AG08395 (cell line): ENCODE results near the gene ALG14.
"Not testable (repeated sequence)": the region's sequence is repeated elsewhere in the genome, so short reads cannot be mapped to it uniquely, and the experiment has no call there.

Experiments used
- DNase-seq: peaks from one replicate; pipeline ENCODE4 v3.0.0; 2012; ENCODE audit warnings: mixed read lengths, low spot score

Gene ALG14

DNA sequence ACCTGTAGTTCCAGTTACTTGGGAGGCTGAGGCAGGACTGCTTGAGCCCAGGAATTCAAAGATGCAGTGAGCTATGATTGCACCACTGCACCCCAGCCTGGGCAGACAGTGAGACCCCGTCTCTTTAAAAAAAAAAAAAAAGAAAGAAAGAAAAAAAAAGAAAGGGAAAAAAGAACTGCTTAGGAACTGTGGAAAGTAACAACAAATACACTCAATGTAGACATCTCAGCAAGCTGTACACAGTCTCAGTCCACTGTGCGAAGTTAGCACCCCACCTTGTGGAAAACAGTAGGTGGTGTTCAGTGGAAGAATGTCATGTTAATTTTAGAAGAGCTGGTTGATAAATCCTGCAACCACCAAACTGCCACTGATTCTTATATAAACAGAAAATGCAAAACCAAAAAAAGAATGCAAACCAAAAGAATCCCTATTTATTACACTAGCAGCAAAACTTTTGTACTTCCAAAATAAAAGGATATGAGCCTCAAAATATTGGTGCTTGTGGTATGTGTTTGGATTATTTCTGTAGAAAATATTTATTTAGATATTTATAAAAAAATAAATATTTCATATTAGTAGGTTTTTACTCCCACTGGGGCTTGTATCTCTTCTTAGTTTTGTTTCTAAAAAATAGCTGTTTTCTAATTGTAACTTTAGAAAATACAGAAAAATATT lies 31.1 kb downstream of the ALG14 start:
- DNase-seq: peak; percentile 87

DNA sequence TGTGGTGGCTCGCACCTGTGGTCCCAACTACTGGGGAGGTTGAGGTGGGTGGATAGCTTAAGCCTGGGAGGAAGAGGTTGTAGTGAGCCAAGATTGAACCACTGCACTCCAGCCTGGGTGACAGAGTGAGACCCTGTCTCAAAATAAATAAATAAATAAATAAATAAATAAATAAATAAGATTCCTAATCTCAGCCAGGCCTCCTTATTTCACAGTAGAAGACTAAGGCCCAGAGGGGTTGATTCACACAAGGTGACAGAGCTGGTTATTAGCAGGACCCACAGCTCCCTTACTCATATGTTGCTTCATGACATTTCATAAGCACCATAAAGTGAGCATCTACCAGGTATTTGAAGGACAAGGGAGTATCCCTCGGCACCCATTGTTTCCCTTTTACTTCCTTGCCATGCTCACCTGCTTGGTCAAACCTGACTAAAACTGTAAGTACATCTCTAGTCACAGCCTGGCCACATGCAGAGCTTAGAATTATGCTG lies 32.7 kb downstream of the ALG14 start:
- no peak for DNase-seq

DNA sequence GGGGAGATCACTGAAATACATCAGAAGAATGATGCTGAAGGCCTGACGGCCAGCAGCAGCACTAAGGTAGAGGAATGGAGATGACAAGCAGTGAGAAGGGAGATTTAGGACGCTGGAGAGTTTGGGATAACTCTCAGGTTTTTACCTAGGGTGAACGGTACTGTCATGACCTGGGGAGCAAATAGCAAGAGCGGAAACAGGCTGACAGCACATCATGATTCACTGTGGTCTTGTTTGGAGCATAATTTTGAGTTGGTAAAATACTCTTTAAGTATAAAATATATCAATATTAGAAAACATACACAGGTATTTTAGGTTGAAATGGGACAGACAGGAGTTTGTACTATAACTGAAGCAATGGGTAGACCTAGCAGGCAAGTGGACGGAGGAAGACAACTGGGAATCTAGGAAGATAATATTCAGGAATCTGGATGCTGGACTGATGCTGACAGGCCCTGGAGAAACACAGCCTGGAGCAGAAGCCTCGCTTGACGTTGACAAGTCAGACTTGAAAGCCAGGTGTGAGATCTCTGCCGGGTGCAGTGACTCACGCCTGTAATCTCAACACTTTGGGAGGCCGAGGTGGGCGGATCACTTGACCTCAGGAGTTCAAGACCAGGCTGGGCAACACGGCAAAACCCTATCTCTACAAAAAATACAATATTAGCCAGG lies 33.3 kb downstream of the ALG14 start:
- DNase-seq: no peak

DNA sequence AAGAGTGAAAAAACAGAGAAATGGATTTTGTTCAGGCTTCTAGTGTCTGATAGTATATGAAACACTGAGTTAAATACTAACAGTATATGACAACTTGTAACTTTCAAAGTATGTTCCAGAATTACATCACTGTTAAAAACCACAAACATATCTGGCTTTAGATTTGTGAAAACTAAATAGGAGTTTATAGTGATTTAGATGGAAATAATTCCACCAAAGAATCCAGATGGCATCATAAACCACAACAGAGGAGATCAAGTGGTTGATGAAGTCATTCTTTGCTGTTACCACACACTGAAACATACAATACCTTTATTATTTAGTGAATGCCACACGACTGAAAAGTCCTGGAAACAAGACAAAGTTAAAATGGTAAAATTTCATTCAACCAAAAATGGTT lies 37.2 kb downstream of the ALG14 start:
- peak; percentile 82 for DNase-seq

DNA sequence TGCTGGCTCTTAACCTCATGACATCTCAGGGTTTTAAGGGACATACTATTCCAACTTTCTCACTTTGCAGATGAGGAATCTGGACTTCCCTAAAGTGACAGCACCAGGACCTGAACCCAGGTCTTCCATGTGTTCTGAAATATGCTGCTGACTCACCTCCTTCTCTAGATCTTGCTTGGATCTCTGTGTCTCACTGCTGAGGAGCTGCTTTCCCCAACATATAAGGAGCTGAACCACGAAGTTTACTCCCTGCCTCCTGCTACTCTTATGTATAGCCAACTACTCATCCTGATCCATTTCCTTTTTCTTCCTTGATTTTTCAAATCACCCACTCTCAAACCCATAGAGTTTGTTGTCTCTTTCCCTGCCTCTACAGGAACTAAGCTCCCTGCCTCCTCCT lies 38.2 kb downstream of the ALG14 start:
- DNase-seq: no peak

- no peak for DNase-seq
Measured at GRCh38 chr1:95033843-95034242, 38.9 kb downstream of the ALG14 start.

DNA sequence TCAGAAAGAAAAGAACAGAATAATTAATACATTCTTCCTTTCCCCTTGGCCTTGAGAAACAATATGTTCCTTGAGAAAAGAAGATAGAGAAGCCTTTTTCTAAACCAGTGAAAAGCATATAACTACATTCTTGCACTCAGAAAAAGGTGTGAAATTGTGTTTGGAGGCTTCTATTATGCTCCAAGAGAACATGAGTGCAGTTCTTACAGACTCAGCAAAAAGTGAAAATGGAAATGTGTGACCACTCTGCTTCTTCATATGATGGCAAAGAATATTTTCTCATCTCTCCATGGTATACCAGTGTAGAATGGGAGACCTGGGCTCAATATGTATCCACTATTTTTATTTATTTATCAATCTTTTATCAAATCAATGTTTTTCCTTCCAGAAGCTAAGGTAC lies 43.2 kb downstream of the ALG14 start:
- DNase-seq: no peak

GRCh38 chr1:95028954-95029353 lies 43.8 kb downstream of the ALG14 start:
- DNase-seq: no peak

DNA sequence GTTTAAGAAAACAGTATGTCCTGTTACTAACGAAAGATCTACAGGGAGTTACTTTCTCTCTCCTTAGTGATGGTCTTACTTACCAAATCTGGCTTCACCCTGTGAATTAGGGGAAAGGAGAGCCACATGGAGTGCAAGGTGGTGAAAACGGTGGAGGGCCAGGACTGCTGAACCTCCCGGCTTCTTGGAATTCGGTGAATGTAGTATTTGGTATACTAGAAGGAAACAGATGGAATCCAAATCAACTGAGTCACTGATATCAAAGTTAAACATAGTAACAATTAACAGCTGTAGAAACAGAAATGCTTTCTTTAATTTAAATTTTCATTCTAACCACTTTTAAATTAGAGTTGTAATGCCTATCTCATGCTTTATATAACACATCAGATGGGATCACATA lies 45.7 kb downstream of the ALG14 start:
- no peak for DNase-seq

DNA sequence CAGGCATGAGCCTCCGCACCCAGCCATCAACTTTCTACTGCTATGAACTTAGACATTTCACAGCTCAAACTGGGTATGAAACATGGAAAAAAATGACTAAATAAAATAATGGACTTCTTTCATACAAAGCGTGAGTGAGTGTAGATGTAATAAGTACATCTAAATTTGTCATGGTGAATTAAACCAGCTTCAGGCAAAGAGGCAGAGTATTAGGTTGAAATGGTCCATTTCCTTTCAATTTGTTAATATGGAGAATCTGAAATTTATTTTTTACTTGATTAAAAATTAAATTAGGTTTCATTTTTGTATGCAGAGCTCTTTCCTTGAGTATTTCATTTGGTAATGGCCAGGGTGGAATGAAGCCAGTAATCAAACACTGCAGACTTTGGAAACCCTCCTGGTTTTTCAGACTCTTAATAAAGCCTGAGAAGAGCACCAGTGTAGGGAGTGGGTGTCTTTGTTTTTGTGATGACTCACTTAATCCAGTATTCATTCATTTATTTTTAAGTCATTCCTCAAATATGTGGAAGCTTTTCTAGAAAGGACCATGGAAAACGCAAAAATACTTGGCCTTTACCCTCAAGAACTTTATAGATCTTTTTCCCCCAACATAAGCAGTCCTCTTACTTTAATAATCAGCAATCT lies 49.2 kb downstream of the ALG14 start:
- DNase-seq: peak; percentile 77

DNA sequence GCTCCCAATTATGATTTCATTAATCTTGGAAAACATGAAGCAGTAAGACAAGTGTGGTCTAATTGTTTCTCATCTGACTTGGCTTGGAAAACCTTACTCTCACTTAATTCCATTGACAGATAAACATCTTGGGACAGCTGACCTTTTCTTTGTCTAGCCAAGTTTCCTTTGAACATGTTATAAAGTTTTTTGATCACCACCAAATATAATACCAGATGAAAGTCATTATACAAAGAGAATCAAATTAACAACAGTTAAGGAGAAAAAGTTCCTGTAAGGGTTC lies 50.2 kb downstream of the ALG14 start:
- no peak for DNase-seq

GRCh38 chr1:95021805-95022643 lies 50.7 kb downstream of the ALG14 start:
- DNase-seq: no peak

- DNase-seq: no peak
Measured at GRCh38 chr1:95021119-95021518, 51.6 kb downstream of the ALG14 start.

GRCh38 chr1:95019466-95019865 lies 53.3 kb downstream of the ALG14 start:
- not testable (repeated sequence) for DNase-seq

DNA sequence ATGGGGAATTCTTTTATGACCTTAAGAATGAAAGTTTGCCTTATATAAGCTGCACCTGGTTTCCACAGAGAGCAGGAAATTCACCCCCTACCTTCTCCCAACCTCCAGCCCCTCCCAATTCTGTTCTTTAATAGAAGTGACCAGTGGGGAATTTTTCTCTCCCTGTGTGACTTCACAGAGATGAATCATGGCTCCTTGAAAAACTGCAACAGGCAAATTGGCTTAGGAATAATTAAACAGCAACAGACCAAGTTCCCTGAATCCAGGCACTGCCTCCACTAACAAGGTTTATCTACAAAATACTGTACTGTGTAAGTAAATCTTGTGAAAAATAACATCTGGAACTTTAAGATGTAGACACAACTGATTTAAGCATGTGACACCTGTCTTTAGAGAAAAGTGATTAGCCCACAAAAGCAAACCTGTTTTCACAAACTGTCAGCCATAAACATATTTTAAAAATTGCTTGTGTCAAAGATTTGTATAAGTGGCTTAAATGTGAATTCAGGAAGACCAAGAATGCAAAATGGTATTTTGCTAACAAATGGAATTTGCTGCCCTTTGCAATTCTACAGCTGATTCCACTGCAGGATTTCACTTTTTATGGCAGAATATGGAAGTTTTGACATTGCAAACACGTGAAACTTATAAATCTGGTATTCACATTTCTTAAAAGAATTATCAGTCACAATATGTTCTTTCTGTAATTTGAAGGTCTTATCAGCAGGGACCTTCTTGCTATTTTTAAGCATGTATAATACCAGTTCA lies 54.0 kb downstream of the ALG14 start:
- peak; percentile 32 for DNase-seq

- DNase-seq: no peak
Measured at GRCh38 chr1:95017775-95018174, 55.0 kb downstream of the ALG14 start.

DNA sequence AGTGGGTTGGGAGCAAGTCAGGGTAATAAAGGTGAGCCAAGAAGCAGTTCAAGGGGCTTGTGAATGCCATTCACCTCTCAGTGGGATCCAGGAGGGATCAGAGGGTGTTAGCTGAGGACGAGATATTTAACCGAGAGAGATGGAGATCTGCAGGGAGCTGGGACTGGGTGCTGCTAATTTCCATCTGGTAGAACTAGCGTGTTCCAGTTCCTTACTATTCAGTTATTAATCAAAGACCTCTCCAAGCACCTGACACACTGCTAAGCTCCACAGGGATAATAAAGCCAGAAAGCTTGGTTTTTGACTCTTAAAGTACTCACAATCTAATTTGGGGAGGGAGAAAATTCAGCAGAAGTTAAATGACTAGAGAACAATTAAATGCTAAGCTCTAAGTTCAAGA lies 57.7 kb downstream of the ALG14 start:
- no peak for DNase-seq

- no peak for DNase-seq
Measured at GRCh38 chr1:95013950-95014574, 58.7 kb downstream of the ALG14 start.

DNA sequence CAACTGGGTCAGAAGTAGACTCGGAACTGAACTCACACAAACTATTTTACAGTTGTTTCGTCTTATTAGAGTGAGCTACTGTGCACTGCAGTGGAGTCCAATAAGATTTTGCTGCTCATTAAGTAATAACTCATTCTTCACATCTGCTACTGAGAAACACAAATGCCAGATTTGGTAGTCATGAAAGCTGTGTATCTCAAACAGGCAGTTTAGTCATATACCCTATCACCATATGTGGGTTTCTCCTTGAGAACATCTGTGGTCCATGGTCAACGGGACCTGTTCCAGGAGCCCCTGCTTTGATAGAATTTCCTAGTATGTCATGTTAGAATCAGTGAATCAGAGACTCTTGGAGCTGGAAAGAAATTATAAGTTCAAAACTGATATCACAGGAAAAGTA lies 60.4 kb downstream of the ALG14 start:
- DNase-seq: peak; percentile 85

GRCh38 chr1:95010158-95010557 lies 62.6 kb downstream of the ALG14 start:
- no peak for DNase-seq

- DNase-seq: no peak
Measured at GRCh38 chr1:95007687-95008086, 65.1 kb downstream of the ALG14 start.
